HG03097 (cell line): Measurements from ENCODE around the gene MBNL1.

Experiments used
- ATAC-seq: cut with Tn5 transposase; IDR thresholded peaks from one replicate; pipeline ENCODE4 v1.9.1; 2021; ENCODE audit not compliant: unreplicated experiment, low FRiP score

The MBNL1 gene

DNA sequence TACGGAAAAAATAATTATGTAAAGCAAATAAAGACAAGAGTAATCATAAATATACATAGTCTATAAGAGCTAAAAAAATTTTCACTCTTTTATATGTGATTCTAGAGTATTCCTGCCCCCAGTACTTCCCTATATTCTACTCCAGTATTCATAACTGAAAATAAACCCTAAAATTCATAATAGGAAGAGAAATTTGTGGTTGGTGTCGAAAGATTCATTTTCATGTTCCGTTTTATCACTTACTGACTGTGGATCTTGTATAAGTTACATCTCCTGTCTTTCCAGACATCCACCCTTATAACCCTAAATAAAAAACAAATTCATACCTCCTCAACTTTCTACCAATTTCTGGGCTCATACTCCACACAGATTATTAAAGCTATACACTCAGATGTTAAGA is 16.0 kb upstream of the MBNL1 start:
- ATAC-seq = no peak

DNA sequence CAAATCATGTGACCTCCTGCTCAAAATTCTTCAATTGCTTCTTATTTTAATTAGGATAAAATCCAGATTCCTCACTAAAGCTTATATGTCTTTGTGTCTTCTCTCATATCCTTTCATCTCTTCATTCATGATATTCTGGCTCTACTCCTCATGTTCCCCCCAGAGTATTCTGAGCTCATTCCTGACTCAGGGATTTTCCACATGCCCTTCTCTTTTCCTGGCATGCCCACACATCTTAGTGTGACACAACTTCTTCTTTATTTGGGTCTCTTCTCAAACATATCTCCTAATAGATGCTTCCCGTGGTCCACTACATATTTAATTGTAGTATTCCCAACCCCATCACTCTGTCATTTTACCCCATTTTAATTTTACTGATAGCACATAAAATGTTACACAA is 15.2 kb upstream of the MBNL1 start:
- no peak for ATAC-seq

DNA sequence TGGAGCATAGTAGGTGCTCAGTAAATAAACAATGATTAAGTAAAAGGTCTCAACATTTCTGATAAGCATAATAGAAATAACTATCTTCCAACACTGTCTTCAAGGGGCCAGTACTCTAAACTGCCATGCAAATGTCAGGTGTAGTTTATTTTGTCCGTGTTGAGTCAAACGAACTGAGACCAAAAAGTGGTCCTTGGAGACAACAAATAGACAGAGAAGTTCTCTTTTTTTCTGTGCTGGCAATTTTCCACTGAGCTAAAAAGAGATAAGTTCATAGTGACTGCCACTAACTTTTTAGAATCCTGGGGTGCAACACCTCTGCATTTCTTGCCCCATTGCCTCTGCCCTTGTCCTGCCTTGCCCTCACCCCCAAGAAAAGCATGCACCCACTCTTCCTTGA is 14.7 kb upstream of the MBNL1 start:
- no peak for ATAC-seq

DNA sequence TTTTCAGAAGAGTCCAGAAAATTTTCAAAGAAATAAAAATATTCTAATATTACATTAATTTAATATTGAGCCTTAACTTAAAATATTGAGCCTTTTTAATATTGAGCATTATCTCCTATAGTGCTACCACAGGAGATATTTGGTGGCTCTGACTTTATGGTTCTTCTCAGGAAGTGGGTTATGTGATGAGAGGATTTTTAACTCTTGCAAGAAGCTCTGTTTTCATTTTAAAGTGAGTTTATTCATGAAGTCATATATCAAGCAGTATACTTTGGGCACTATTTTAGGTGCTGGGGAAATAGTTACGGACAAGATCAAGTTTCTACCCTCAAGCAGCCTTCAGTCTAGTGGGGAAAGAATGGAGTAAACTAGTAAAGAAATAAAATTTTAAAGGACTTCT is 13.4 kb upstream of the MBNL1 start:
- no peak for ATAC-seq

DNA sequence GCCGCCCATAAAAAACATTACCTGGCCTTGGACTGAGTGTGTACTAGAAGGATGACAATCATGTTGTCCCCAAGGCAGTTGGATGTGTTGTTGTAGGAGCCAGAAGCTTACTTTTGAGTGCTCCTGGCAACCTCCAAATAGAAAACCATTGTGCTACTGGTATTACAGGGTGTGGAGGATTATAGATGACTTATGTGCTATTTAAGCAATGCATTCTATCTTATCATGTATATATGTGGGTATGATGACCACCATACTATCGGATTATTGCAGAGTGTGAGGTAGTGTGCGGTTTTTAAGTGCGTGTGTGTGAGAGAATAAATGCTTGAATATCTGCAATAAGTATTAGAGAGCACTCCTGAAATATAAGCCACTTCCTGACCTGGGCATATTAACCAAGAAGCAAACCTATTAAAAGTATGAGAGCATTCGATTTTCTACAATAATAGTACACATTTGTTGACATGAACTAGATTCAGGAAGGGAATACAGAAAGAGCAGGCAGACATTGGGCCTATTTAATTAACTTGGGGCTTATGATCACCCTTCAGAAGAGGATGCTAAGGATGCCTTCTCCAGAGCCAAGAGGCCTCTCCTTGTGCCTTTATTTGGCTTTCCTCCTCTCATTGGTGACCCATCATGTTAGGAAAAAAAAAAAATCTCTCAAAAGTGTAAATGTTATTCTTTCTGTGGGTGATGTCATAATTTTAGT is 11.7 kb upstream of the MBNL1 start:
- ATAC-seq = peak; percentile 11

DNA sequence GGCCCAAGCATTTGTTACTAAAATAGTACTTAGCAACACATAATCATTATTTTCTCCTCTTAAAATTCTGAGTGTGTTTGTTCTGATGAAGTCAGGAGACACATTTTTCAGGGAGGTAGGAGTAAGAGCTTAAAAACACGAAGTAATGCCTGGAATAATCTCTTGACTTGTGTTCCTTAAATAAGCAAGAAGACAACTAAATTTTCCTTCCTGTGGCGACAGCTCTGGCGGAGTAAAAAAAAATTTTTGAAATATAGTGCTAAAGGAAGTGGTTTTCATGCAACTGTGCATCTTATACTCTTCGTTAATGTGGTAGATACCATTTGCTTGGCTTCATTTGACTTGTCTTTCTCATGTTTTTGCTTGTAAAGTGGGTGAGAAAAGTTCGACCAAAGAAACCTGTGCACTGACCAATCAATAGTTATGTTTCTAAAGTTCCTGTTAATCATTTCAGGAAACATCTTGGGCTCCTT is 11.1 kb upstream of the MBNL1 start:
- ATAC-seq = peak; percentile 87

DNA sequence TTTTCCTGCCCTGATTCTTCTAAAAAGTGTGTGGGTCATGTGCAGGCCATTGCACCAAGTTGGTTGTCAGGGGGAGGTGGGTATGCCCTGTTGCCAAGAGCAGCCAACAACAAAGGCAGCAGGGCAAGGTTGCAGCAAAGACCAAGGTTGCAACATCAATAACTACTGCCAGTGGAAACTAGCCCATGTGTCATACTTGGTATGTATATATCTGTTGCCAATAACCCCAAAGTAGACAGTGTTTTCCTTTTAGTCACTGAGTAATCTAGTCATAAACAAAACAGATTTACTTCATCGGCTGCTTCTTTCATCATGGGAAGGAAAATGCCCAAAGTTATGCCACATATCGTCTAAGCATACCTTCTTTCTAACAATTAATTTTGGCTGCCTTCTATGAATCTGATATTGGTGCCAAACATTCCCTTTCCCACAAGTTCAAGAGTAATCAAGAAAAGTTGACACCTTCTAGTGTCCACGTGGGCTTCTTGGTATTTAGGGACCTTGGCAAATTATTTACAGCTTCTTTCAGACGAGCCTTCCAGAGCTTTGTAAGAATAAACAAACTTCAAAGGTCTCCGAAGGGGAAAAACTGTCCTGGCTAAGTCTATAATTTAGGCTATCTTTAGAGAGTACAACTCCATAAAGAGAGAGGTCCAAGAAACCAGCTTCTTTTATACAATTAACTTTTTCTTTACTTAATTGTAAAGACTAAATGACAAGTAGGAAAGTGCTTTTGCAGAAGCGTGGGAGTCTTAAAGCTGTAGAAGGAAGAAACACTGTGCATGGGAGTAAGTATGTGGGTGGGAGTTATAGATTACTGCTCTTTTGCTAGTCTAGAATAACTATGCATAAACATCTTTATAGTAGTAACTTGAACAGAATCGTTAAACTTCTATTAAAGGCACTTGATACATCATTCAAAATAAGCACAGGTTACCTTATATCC is 10.0 kb upstream of the MBNL1 start:
- no peak for ATAC-seq

DNA sequence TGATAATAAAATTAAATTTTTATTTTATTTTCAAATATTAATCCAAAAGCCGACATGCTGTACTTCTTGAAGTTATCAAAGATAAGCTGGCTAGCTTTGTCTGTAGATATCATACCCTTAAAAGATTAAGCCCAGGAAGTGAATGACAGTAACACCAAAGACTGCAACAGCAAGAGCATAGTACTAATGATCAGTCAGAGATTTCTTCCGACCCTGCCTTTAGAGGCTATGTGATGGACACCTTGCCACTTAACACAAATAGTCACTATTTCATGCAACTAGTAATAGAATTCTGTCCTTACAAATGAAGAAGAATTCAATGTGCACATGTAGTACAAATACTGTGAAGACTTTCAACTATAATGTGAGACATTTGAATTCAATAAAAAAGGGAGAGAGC is 9.3 kb upstream of the MBNL1 start:
- no peak for ATAC-seq

DNA sequence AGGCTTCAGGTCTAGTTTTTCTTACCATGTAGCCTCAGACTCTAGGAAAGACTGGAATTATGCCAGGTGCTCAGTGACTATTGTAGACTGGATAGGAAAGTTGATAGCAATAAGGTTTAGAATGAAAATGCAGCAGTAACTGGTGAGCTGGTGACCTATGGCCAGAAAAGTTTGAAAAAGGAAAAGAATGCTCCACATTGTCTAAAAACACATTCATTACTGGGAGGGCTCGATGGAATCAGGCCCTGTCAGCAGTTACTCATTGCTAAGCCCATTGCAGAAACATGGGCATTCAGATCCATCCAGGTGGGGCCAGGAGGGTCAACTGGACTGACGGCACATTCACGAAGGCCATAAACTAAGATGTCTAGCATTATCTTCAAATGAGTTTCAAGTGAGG is 8.7 kb upstream of the MBNL1 start:
- no peak for ATAC-seq

DNA sequence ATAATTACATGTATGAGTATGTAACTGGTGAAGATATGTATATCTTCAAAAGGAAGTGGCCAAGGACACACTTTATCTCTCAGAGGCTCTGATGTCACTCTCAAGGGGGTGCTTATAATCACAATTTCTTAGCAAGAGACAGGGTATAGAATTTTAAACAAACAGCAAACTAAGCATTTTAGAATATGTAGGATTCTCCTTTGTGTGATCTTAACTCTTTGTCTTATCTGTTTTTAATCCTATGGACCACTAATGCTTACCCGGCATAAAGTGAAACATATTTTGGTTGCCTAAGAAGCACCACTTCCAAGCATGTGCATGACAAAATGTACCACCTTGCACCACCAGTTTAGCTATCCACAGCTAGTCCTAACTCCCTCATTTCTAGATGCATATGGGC is 8.2 kb upstream of the MBNL1 start:
- no peak for ATAC-seq

DNA sequence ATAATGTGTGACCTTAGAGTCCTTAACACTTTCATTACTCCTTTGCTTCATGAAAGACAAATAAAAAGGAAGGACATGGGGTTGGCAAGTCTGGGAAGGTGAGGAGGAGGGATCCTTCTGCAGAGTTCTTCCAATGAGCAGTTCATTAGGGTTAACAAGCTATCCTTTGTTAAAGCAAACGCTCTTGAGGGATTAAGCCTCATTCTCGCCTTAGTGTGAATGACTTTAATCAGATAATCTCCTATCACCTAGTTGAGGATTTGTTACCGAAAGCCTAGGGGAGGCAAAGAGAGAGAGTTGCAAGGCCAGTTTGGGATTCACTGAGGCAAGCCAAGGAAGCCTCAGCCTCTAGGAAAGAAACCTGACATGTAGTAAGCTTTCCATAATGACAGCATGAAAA is 7.4 kb upstream of the MBNL1 start:
- ATAC-seq = no peak

DNA sequence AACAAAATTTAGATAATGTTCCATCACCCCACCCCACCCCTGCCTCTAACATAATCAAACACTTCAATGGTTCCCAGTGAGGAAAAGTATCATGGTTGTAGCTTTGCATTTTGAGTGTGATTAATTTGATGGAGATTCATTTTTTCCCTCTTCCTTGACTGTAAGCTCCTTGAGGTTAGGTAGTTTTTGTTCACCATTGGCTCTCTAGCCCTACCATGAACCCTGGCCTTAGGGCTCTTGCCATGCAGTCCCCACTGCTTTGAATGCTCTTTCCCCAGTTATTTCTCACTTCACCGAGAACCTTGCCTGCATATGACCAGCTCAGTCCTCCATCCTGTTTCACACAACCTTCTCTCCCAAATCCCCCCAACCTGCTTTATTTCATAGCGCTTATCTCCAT is 5.0 kb upstream of the MBNL1 start:
- ATAC-seq = no peak

DNA sequence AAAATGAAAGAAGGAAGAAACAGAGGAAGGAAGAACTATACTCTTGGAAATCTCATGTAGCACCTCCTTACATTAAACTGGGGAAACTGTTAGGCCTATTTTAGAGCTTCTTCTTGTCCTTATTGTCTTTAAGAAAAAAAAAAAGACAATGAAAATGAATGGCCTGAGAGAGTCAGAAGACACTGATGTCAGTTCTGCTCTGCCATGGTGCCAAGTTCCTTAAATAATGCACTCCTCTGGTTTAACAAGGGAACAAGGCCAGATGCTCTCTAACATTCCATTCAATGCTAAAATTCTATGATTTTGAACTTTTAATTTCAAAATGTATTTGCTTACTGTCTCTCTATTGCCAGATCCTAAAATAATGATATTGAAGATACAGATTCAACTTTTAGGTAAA is 4.4 kb upstream of the MBNL1 start:
- no peak for ATAC-seq

DNA sequence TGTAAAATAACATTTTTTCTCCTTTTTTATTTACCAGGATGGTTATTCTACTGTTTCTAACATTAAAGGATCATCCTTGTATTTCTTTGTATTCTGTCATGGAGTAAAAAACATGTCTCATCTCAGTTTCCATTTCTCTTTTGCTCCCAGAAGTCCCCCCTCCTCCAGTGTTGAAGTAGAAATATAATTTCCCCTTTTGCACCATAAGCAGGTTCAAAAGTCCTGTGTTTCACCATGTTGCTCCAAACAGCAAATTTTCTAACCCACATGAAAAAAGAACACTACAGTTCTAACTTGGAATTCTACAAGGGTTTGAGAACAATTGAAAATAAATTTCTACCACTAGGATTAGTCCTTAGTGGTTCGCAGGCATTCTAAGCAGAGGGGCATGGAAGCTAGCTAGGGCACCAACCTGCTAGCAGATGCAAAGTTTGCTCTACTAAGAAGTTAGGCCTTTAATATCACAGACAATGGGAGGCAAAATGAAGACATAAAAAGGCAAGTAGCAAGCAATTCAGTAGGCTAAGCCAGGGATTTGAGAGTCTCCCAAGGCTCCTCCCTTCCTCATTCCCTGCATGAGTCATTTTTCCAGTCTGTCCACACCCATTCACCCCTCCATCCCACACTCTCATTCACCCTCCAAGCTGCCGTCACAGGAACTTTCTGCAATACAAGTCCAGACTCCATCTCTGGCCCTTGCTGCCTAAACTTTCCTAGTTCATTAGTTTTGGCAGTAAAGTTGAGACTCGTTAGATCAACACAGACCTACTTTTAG is 2.3 kb upstream of the MBNL1 start:
- ATAC-seq = no peak

DNA sequence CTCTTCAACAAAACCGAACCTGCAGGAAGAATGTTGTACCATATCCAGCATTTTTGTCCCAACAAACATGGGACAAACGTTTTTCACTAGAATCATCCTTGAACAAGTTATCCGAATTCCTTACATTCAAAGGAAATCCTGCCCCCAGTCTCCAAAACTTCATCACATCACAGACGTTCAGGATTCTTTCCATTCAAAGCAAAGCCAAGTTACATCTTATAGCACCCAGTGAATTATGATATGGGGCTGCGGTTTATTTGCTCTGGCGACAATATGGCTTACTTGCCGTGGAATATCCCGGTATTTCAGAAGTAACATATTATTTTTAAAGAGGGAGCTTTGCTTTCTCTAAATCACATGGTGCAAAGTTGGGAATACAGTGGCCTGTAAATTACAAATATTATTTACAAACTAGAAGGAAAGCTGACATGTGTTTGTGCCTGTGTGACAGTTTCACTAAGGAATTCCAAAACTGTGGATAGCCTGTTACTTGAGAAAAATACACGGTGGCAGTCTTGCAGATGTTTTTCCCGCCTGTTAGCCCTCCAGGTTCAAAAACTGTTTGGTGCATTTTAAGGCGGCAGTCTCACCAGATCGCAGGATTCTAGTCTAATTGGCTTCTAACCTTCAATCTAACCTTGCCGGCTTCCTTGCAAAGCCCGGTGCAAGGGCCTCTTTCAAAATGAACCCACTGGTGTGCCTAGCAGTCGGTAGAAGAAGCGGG is 736 bp upstream of the MBNL1 start:
- no peak for ATAC-seq

DNA sequence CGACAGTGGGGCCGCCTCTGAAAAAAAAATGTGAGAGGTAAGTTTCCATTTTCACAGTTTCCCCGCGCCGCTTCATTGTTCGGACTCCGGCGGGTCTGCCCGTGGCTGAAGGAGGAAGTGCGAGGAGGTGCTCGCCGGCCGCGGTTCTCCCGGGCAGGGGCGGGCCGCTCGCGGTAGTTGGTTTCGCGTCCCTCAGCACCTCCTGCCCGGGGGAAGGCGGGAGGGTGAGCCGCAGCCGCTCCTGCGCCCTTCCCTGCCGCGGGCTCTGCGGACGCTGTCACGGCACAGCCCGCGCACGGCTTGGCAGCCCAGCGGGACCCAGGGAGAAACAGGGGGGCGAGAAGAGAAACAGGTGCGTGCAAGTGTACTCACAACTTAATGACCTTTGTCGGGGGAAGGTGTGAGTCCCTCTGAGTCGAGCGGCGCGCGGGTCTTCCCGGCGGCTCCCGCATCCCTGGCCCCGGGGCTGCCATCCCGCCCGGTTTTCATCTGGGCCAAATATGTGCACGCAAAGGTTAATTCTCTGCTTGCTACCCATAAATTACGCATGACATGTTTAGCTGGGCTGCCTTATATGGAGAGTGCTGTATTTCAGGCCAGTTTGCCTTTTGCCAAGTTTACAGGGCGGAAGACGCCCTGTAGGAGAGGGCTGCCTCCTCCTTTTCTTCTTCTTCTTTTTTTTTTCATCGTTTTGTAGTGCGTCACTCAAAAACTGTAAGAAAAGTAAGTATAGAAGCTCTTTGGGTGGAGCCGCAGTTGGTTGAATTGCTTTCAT is 514 bp downstream of the MBNL1 start:
- ATAC-seq = peak; percentile 44

DNA sequence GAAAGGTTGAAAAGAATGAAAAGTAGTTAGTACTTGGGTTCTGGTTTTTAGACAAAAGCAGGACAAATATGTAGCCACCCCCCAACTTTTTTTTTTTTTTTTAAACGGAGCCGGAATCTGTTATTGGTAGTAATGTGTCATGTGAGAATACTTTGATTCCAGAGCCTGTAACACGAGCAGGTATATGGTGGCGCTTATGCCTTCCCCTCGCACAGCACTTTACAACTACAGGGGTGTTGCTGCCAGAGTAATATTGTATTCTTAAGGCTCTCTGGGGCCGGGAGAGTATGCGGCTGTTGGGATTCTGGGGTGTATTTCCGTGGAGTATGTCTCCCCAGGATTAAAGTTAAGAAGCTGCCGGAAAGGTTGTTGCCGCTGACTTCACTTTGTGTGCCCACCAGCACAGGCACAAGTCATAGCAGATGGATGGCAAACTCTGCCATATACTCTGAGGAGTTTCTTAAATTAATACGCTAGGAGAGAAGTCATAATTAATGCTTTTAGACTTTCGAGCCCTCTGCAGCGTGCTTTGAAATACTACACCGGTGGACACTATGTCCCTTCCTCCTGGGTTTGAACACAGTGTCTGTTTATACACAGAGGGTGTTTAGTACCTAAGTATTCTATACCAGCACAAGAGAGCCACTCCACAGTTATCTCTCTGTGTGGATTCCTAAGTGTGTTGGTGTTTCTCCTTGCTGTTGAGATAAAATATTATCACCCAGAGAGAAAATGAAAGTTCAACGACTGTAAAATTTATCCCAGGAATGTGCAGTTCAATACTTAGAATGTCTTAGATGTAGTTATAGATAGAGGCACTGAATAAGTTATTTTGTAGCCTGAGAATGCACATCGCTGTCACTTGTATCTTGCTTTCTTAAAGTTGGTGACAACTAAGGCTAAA is 1.4 kb downstream of the MBNL1 start:
- ATAC-seq = no peak

DNA sequence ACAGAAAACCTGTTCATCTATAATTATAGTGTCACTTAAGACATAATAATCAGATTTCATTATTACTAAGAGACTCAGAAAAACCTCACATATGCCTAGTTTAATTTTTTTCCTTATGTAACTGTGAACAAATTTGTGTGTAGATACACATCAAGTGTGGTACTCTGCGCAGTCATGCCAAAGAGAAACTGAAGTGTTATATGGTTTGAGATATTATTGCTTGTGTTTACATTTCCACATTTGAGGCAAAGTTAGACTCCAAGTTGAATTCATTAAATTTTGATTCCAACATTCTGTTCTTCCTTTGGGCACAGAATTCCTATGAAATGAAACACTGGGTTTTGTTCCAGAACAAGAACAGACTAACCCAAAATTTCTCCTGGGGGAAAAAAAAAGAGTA is 2.2 kb downstream of the MBNL1 start:
- ATAC-seq = no peak
